SH-SY5Y (cell line): ENCODE results near the gene XYLT1.

Source experiments
- GATA2 ChIP-seq: IDR thresholded peaks from 2 replicates; pipeline ENCODE4 v1.6.1; 2011; ENCODE audit warnings: mild to moderate bottlenecking, low read depth, low read length
- GATA3 ChIP-seq: IDR thresholded peaks from 2 replicates; pipeline ENCODE4 v1.6.1; 2011; ENCODE audit warnings: low read depth, mild to moderate bottlenecking, low read length, moderate library complexity

DNA sequence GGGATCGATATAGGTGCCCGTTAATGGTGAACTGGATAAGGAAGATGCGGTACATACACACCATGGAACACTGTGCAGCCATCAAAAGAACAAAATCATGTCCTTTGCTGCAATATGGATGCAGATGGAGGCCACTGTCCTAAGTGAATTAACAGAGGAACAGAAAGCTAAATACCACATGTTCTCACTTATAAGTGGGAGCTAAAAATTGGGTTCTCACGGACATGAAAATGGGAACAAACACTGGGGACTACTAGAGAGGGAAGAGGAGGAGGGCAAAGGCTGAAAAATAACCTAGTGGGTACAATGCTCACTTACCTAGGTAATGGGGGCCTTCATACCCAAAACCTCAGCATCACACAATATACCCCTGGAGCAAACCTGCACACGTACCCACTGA, 302.6 kb downstream of the XYLT1 start:
- no peak for TF ChIP-seq GATA2
- no peak for TF ChIP-seq GATA3
